DMS53 (cell line): ENCODE measurements around the gene UNC5C.

ENCODE experiments used
- DNase-seq: peaks from one replicate; lab custom pipeline; 2025; lab: John Stamatoyannopoulos, UW

UNC5C gene

DNA sequence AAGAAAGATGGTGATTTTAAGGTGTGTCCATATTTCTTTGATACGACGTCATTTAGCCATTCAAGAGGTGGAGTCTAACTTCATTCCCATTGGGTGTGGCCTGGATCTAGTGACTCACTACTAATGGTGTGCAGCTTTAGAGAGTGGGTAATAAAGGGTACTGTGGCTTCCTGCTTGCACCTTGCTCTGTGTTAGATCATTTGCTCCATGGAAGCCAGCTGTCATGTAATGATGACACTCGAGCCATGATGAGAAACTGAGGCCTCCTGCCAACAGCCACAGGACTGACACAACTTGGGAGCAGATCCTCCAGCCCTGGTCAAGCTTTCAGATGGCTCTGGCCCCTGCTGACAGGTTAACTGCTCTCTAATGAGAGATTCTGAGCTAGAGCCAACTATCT, 82.0 kb downstream of the UNC5C start:
- DNase-seq, result peak; percentile 18

DNA sequence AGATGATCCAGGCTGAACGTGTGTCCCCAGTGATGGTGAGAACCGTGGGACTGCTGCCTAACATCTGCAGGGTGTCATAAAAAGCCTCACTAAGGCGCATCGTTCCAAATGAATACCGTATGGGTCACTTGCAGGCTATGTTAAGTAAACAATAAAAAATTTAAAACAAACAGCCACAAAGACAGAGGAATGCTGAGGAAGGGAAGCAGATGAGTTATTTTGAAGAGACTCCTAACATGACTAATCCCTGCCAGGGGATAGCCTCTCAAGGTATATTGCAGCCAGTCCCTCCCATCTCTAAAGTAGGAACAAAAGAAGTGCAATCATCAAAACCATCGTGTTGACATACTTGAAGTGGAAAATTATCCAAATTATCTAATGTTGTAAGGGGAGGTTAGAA, 83.8 kb downstream of the UNC5C start:
- peak; percentile 83 for DNase-seq

DNA sequence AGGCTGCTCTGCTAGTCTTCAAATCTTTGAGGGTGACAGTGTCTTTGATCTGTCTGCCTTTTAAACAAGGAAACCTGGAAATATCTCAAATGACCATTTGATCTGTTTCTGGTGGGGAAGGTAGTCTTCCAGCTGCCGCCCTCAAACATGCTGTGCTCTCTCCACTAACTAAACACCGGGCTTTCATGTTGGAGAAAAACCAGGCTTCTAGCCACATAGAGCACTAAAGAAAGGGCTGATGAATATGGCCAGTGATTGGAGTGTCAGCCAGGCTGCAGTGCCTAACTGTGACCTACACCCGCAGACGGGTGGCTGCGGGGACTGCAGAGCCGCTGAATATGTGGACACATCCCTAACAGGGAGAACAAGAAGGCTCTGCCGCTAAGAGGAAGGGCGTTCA, 85.9 kb downstream of the UNC5C start:
- no peak for DNase-seq

DNA sequence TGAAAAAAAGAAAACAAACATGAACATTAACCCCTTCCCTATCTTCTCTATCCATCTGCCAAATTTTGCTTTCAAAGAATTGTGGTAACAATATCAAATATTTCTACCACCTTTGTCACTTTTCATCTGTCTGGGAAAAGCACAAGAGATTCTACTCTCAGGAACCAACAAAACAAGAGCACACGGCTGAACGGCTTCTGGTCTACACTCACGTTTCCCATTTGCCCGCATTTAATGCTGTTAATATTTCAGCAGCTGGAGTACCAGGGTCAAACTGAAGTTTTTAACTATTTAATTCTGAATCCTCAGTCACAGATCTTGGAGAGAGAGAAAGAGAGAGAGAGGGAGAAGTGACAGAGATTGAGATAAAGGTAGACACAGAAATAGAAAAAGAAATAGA, 91.4 kb downstream of the UNC5C start:
- no peak for DNase-seq

DNA sequence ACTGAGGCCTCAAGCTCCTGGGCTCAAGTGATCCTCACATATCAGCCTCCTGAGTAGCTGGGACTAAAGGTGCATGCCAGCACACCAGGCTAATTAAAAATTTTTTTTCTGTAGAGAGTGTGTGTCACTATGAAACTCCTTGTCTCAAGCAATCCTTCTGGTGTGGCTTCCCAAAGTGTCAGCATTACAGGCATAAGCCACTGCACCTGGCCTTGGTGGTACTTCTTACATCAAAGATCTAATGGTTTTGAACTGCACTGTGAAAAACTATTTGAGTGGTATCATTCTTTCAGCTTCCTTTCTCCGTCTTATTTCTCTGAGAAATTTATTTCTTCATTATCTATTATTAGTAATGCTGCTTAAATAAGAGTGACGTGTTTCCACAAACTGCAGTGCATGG, 98.5 kb downstream of the UNC5C start:
- no peak for DNase-seq

DNA sequence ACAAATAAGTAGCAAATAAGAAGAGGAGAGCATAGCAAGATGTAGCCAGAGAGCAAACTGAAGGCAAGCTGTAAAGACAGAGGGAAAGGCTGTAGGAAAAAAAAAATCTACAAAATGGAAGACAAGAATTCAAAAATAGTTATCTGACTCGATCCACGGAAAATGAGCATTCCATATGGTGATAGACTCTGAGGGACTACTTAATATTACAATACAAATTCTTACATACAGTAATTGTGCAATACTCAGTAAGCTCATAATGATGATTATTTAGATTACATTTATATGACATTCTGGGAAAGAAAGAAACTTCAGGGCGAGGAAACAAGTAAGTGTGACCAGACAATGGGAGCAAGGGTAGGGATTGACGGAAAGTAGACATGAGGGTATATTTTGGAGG, 102.6 kb downstream of the UNC5C start:
- no peak for DNase-seq

DNA sequence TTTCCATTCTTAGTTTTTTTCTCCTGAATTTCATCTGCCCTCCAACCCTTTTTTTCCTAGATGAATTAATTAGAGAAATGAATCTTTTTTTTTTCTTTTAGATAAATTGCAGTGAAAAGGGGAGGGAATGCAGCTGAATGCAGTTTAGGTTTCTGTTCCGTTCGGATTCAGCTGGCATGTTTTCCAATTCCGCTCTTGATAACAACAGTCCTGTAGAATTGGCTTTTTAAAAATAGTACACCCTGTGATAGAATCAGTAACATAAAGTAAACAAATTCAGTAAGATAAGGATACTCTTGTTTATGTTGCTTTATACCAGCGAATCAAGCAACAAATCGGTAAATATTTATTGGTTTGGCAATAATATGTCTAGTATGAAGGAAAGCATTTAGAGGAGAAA, 103.5 kb downstream of the UNC5C start:
- DNase-seq, result no peak

DNA sequence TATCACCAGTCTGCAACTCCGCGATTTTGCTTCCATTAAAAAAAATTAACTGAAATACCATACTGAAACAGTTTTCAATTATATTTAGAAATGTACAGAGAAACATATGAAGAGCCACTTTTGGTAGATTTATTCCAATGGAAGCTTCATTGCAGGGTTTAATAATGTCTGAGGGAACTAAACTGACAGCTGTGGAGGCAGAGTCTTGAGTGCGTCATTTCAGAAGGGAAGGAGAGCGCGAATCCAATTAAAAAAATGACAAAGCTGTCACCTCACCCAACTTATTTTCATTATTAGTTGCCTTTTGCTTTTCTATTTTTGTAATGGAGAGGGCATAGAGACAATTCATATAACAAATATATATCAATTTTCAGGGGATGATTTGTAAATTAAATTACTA, 104.0 kb downstream of the UNC5C start:
- no peak for DNase-seq

DNA sequence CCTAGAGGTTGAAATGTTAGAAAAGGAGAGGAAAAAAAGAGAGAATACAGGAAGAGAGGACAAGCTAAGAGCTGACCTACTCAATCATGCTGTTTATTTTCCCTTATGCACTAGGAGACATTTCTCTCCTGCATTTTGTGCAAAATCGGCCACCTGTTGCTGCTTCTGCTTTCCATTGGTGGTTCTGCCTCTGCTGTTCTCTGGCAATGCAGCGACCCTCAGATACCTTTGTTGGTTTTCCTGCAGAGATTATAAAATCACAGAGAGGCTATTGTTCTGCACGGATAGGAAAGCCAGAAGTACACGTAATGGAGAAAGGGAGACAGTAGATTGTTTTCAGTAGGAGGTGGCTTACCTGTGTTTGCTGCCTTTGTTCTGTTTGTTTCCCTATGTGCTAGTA, 108.9 kb downstream of the UNC5C start:
- DNase-seq, result peak; percentile 3

DNA sequence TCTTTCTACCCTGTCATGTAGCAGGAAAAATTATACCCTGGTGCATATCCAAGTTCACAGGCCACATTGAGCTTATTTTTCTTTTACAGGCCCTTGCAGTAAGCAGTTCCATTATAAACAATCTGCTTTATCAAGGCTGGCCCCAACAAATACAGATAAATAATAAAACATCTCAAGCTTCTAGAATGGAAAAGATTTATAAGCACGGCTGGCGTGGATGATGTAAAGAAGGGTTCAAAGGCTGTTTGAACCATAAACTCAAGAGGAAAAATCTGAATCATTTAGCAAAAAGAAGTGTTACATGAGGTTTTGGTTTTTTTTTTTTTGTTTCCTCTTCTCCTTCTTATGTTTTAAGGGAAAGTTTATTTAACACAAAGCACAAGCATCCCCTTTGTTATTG, 109.7 kb downstream of the UNC5C start:
- no peak for DNase-seq

DNA sequence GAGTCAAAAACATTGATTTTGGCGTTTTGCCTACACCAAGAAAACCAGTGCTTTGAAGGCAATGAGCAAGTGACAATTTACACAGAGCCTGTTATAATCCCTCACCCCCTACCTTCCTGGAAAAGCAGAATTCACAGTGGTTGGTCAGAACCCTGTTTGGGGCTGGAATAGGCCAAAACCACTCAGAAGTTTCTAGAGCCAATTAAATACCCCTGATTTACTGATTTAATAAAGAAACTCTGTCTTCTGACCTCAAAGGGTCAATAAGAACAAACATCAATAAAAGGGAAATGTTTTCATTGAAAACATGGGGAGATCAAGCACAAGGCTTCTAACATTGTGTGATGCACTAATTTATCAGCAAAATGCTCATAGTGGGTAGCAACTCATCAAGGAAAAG, 116.3 kb downstream of the UNC5C start:
- DNase-seq, result no peak

DNA sequence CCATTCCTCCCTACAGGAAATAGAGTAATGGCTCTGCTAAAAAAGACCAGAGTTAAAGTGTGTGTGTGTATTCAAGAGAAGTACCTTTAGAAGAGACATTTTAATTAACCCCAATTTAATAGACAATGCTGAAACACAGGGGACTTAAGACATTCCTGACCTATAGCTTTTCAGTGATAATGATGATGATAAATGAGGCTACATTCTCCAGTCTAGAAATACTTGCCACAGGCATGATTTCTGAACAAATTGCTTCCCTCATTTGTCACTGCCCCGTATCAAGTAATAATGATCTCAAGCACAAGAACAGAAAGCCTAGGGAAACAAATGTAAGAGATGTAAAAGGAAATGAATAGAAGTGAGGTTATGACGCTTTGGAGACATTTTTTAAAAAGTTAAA, 117.1 kb downstream of the UNC5C start:
- no peak for DNase-seq

DNA sequence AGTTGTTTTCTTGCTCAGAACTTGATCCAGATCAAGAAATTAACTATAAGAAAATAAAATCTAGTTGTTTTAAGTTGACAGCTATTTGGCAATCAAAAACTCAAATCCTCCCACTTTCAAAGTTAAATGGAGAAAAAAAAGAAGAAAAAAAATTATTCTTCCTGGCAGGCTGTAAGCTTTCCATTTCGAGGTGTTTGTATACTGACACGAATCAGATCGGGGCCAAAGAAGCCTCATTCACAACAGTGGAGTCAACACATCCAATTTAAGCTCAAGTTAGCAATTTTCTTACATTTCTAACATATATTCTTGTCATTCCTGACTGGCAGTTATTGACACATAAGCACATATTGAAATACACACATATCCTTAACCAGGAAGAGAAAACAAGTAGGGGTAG, 119.4 kb downstream of the UNC5C start:
- no peak for DNase-seq

DNA sequence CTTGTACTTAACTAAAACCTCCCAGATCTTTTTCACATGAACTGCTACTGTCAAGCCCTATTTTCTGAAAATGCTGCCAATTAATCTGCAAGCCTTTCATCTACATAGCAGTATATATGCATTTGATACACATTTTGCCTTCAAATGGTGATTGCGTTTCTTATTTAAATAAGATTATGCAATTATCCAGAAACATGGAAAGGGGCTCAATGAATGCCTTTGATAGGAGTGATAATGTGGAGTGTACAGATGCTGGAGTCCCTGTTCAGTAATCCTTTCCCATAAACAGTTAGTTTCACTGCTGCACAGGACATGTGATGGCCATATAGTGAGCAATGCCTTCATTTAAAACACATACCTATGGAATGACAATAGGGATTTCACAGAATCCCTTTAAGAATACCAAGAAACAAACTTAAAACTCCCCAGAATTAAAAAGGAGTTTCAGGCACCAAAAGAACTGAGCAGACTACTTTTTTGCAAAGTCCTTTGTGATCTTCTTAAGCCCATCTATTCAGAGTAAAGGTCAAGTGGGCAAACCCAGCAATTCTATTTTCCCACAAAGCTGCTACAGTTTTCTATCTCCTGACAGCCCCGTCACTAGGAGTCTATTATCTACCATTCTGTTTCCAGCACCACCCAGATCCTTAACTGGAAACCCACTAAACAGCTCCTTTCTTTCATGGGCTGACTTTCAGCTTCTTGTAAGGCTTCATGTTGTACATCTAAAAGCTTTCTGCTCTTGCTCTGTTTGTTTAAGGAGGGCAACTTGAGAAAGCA, 120.3 kb downstream of the UNC5C start:
- peak; percentile 8 for DNase-seq

DNA sequence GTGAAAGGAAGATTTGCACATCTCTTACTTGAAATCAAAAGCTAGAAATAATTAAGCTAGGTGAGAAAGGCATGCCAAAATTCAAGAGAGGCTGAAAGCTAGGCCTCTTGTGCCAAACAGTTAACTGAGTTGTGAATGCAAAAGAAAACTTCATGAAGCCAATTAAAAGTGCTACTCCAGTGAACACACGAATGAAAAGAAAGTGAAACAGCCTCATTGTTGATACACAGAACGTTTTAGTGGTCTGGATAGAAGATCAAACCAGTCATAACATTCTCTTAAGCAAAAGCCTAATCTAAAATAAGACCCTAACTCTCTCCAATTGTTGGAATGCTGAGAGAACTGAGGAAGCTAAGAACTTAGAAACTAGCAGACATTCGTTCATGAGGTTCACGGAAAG, 122.3 kb downstream of the UNC5C start:
- no peak for DNase-seq

DNA sequence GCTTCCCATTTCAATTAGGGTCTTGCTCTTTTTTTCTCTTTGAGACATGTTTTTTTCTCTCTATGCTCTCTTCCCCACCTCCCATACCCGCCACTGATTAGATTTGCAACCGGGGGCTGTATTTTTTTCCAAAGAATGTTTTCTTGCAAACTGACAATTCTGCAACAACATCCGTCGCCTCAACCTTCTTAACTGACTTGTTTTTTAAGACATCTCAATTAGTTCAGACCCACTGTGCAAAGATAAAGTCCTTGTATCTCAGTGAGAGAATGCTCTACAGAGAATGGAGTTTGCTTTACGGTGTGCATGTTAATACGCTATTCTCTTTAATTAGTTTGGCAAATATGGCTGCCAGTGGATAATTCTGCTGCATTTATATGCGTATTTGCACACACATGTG, 126.3 kb downstream of the UNC5C start:
- no peak for DNase-seq

DNA sequence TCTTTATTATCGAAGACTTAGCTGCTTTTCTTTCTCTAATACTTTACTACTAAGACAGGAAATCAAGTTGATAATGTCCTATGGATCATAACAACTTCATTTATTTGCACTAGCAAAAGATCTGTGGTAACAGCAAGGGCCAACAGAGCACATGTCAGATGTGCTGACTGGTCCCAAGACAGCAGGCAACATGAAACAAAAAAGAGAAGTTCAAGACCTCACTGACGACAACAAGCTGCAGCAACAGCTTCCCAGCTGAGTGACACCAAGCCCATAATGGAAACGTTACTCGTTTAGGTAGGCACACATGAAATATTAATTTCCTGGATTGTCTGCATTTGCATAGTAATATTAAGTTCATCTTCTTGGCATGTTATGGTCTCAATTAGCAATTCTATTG, 126.9 kb downstream of the UNC5C start:
- DNase-seq, result no peak

DNA sequence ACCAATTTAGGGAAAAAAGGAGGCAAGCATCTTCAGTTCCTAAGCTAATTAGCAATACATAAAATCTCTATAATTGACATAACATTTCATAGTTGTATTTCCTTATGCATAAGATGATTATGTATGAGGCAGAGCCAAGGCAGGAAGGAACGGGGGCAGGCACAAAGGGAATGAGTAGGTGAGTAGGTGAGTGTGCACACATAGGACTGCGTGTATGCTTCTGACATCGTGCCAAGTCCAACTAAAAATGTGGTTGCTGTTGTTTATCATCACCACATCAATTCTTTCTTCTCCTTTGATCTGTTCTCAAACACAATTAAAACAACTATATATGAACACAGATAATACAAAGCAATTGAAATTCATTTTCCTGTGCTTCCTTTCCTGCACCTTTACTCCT, 131.2 kb downstream of the UNC5C start:
- DNase-seq, result peak; percentile 7

DNA sequence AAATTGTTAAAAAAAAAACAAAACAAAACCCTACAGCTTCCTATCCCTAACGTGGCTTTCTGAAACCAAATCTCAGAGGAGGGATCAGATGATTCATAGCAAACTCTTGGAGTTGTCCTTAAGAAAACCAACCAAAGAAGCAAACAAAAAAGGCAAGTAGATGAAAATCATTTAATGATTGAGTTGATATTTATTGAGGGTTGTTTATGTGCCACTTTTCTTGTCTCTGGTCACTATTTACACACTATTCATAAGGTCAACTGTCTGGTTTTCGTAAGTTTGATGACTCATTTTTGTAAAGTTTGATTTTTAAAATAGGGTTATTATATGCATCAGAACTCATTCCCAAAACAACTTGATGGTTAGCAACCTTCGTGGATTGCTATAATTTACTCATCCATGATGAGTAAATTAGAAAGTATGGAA, 133.4 kb downstream of the UNC5C start:
- DNase-seq, result peak; percentile 2

DNA sequence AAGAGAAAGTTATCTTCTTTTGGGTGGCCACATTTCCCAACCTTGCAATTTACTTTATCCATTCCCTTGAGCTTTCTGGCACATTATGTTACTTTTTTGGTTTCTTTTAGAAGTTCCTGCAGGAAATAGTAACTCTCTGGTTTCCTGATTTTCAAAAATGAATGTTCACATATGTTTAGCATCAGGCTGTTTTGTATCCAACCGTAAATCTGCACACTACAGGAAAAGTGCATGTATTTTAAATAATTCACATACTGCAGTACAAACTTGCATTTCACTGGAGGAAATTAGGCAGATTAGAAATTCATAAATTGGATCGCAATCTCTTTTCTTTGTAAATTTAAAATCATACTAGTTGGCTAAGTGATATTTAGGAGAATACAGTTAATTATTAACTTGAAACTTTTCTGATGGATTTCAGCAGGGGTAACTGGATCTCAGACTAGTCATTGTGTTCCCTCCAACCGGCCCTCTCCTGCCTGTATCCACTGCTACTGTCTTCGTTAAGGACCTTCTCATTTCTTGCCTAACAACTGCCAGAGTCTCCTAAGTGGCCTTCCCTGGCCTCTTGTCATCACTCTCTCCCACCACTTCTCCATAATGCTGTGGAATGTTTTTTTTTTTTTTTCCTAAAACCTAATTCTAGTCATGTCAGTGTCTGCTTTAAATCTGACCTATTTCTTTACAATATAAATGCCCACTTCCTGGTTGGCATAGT, 137.2 kb downstream of the UNC5C start:
- DNase-seq, result peak; percentile 48

DNA sequence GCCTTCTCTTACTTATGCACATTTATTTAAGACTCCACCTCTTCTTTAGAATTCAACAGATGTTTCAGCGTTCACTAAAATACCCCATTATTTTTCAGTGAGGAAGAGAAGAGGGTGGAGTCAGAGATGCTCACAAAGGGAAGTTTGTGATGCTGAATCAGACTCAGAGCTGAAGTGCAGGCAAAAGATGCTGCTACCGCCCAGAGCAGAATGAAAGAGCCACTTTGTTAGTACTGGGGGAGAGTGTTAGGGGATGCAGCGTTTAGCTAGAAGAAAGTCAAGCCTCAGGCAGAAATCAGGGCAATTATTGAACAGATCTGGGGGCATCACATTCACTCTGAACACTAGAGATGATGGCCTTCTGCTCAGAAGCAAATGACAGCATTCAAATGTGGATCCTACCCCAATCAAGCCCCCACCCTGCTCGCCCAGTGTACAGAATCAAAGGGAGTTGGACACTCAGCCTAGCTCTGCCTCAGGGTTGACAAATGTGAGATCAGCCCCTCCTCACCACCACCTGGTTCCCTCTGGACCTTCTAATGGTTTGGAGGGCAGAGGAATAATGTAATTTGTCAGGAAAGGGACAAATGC, 138.3 kb downstream of the UNC5C start:
- DNase-seq, result no peak

DNA sequence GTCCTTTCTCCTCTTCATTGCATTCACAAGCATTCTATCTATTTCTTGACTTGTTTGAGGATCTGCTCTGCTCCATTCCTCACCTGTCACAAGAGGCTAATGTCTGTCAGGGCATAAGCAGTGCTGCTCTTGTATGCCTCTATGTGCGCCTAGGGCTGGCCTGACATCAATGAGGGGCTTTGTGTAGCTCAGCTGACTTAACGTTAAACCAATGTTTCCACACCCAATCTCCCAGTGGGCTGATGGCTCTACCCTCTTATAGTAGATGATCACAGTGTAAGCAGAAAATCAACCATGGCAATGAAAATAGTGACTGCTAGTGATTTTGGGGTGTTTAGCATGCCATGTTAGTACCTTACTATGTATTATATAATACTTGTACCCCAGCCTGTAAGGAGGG, 139.0 kb downstream of the UNC5C start:
- DNase-seq, result no peak

DNA sequence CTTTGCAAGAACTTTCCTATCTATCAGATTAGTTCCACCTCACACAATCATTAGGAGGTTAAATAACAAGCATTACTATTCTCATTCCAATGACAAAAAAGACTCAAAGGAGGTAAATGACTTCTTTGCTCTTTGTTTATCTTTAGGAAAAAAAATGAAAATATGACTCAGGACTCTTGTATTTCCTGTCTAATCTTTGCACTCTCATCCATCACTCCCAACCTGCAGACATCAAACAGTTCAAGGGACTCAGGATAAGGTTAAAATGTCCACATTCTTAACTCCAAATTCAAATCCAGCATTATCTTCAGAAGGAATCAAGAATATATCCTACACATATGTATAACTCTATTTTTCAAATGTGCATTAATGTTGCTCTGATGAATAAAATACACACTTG, 139.6 kb downstream of the UNC5C start:
- peak; percentile 52 for DNase-seq
